Stimulated activated CD8-positive, alpha-beta memory T cell treated with anti-CD3 and anti-CD28 coated beads, Interleukin-4, amount 100 ng/mL, for 4 hours (primary cell): ENCODE data around the gene NOTCH1.

ENCODE experiments used
- DNase-seq, 2 donors: peaks; one replicate each; pipeline ENCODE4 v3.0.0-alpha.2; 2020; ENCODE audit warnings: low read depth in 2 of 2, low spot score in 1 of 2

Gene NOTCH1

GRCh38 chr9:136518623-136519022, 27.2 kb downstream of the NOTCH1 start:
- no peak for DNase-seq

- DNase-seq, result no peak
Measured at GRCh38 chr9:136517950-136518349, 27.9 kb downstream of the NOTCH1 start.

- no peak for DNase-seq
Measured at GRCh38 chr9:136517012-136517743, 28.7 kb downstream of the NOTCH1 start.

- no peak for DNase-seq
Measured at GRCh38 chr9:136516191-136516654, 29.6 kb downstream of the NOTCH1 start.

GRCh38 chr9:136515276-136515675, 30.6 kb downstream of the NOTCH1 start:
- DNase-seq, result no peak

- DNase-seq, result no peak
Measured at GRCh38 chr9:136514022-136514714, 31.7 kb downstream of the NOTCH1 start.

GRCh38 chr9:136513191-136513590, 32.7 kb downstream of the NOTCH1 start:
- DNase-seq, result no peak

- no peak for DNase-seq
Measured at GRCh38 chr9:136512651-136513071, 33.2 kb downstream of the NOTCH1 start.

- DNase-seq, result no peak
Measured at GRCh38 chr9:136511670-136512592, 33.9 kb downstream of the NOTCH1 start.

- no peak for DNase-seq
Measured at GRCh38 chr9:136511144-136511669, 34.6 kb downstream of the NOTCH1 start.

- no peak for DNase-seq
Measured at GRCh38 chr9:136510561-136510960, 35.3 kb downstream of the NOTCH1 start.

- no peak for DNase-seq
Measured at GRCh38 chr9:136509549-136509948, 36.3 kb downstream of the NOTCH1 start.

GRCh38 chr9:136508729-136509500, 36.9 kb downstream of the NOTCH1 start:
- no peak for DNase-seq

GRCh38 chr9:136507992-136508375, 37.9 kb downstream of the NOTCH1 start:
- no peak for DNase-seq

- DNase-seq, result no peak
Measured at GRCh38 chr9:136507221-136507991, 38.4 kb downstream of the NOTCH1 start.

- DNase-seq, result no peak
Measured at GRCh38 chr9:136506425-136506824, 39.4 kb downstream of the NOTCH1 start.

- DNase-seq, result no peak
Measured at GRCh38 chr9:136505406-136506403, 40.1 kb downstream of the NOTCH1 start.

- no peak for DNase-seq
Measured at GRCh38 chr9:136504512-136505348, 41.1 kb downstream of the NOTCH1 start.
